Amygdala (tissue), 56 donors: ENCODE results near the gene STAT4.

Experiments used
- DNase-seq, 56 donors: peaks; one replicate each; lab custom pipeline; 2025; lab: John Stamatoyannopoulos, UW

Gene STAT4

DNA sequence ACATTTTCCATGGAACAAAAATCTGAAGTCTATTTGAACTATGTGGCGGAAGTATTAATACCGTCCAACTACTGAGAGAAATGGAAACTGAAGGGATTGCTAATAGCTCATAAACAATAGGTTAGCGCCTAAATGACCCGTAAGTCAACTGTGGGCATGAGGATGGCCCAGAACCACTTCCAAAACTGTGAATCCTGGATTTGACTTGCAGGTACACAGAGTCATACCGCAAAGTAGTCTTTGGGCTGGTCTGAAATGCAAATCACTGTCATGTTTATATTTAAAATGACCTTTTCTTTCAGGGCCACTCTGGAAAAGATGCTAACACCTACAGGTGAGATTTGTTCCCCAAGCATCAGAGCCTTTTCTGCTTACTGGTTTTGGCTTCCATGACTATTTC is 50.6 kb downstream of the STAT4 start:
- no peak for DNase-seq

DNA sequence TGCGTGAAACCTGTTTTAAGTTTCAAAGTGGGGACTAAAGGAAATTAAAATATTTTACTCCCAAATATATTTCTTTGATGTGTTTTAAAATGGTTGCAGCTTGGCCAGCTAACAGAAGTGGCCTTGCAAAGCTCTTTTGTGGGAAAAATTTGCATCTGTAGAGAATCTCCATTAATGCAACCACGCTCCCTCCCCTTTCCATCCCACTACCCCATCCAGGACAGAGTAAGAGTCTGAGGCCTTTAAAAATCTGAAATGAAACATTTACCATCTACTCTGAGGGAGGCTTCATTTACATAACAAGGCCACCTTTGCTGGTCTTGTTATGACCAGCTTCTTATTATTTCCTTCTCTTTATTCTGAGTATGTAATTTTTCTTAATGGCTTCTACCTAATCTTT is 63.5 kb downstream of the STAT4 start:
- no peak for DNase-seq

DNA sequence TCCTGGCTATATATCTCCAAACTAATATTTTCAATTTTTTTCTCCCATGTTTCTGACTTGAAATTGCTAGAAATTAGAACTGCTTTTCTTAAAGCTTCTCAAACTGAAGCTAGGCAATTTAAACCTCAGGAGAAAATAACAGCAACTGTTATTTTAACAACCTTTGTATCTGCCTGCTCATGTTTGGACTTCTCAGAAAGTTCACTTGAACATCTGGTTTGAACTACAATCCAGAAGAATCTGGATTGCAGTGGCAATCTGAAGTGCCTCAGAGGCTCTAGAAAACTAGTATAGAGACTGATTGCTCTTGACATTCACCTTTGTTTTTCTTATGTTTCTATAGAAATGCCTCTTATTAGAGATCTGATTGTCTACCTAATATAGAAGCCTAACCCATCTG is 64.1 kb downstream of the STAT4 start:
- DNase-seq: no peak

DNA sequence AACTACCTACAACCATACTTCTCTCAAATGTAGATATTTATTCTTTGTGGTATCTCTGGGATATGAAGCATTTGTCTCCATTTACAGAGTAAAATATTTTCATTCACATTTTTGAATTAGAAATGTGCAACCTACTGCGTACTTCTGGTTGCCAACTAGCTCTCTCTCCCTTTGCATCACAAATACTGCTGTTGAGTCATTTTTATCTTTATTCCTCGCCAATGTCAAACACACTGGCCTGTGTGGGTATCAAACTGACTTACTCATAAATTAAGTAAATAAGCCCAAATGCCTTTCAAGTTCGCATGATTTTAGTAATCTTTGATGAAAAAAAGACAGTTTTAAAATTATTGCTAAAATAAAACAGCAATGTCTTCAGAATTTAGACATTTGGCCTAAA is 67.3 kb downstream of the STAT4 start:
- no peak for DNase-seq

DNA sequence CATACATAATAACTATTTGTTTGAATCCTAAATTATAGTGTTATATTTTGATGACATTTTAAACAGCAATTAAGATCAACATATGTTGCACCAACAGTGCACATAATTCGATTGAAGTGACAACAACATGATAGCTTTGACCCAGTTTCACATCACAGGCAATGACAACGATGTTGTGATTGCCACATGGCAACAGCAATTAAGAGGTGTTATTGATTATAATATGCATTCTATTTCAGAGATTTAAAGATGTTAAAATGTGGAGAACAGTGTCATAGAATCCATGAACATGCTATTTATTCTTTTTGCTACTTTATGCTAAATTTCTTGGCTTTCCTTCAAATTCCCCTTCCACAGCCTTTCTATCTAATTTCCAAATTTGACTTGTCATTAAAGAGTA is 68.5 kb downstream of the STAT4 start:
- no peak for DNase-seq

DNA sequence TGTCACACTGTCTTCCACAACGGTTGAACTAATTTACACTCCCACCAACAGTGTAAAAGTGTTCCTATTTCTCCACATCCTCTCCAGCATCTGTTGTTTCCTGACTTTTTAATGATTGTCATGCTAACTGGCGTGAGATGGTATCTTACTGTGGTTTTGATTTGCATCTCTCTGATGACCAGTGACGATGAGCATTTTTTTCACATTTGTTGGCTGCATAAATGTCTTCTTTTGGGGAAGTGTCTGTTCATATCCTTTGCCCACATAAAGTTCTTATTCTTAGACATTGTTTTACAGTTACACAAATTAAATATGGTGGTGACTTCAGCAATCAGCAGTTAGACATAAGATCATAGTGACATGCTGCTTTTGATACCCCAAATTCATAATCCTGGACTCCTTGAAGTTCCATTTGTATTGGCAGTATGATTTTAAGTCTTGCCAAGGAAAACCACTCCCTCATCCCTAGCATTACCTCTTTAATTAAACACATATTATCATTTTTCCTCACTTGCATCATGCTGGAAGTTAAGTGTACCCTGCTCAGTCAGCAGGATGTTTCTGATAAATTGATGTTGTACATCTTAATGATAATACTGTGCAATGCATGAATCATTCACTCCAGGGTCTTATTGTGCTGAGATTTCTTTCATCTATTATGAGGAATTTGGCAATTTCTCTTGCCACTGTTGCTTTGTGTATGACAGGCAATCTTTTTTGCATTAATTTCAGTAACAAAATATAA is 69.2 kb downstream of the STAT4 start:
- DNase-seq: no peak

DNA sequence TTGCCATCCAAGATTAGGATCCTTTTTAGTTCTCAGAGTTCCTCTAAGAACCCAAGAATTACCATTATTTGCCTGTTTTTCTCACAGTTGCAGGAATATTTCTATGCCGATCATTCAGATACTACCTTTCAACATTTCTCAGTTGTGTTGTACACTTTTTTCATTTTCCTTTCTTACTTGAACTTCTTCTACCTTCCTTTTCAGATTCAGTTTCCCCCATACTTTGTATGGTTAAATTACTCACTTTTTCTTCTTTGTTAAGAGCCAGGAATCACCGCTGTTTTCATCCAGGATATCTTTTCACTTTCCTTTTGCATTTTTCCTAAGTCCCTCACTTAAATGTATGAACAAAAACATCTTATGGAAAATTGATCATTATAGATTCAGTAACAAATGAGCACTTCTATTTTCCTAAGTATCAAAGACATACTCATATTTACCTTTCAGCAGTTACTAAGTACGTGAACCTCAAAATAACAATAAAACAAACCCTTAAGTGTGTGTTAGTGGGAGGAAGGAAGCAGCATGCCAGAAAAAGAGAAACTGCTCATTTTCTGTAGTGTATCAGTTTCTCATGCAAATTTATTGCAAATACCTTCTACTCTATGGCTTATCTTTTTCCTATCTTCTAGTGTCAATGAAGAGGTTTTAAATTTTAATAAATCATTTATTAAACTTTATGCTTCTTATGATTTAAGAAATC is 72.5 kb downstream of the STAT4 start:
- DNase-seq: no peak

DNA sequence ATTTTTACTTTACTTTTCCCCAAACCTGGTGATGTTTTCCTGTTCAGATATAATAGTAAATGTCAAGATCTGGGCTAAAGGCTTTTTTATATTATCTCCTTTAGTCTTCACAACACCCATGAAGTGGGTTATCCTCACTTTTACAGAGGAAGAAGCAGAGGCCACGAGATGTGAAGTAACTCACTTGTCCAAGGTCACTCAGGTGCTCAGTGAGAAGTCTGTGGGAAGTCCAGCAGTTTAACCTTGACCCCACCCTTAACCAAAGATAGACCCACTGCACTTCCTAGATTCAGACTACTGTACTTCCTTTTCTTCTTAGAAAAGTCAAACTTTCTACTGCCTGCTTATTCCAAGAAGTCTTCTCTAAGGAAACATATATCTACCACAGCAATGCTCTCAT is 80.5 kb downstream of the STAT4 start:
- DNase-seq: no peak

DNA sequence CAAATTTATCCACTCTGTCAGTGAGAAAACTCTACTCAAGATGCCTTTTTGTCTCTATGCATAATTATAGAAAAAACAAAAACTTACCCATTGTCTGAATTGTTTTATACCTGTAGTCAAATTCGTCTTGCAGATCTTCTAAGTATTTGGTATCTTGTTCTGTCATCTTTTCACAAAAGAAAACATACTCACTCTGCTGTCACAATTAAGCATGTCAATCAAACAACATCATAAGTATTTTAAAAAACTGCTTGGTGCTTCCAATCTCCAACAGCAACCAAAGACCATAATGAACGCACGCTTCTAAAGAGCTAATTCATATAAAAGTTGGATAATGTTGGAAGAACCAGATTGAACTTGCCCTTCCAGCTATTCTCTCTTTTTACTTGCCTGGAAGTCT is 81.2 kb downstream of the STAT4 start:
- no peak for DNase-seq

DNA sequence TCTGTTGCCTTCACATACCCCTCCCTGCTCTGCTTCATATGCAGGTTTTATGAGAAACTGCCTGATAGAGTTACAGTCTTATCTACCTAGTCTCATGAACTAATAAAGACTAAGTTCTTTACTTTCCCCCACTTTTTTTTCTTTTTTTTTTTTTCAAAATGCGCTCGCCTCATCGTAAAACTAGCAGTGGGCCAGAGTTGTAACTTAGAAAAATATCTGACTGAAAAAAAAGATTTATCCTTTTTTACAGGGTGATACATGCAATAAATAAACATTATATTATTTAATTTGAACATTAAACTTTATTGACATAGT is 83.9 kb downstream of the STAT4 start:
- no peak for DNase-seq

DNA sequence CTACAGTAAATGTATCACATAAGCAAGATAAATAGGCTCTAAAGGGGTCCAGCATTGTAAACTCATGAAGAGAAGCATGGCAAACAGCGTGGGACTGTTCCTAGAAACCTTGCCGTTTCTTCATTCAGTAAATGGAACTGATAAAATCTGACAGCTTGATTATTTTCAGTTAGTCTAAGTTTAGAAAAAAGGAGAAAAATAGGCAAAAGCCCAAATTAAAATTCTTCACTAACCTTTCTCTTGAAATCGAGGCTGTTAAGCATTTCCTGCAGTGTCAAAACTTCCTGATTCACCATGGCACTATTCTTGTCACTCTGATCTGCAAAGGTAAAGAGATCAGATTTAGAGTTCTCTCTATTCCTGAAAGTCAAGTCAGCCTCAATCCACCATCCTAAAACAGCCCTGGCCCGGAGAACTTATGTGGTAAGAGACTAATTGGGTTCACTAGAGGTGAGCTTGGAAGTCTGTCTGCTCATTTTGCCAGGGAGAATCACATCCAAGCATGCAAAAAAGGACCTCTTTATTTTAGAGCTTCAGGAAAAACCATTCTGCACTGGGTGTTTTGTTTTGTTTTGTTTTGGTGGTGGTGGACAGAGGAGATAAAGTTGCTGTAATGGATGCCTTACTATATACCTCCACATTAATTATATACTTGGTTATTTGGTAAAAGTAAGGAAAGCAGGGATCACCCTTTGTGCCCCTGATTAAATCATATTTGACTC is 84.4 kb downstream of the STAT4 start:
- peak in 1 of 56 donors; percentile 9 for DNase-seq

DNA sequence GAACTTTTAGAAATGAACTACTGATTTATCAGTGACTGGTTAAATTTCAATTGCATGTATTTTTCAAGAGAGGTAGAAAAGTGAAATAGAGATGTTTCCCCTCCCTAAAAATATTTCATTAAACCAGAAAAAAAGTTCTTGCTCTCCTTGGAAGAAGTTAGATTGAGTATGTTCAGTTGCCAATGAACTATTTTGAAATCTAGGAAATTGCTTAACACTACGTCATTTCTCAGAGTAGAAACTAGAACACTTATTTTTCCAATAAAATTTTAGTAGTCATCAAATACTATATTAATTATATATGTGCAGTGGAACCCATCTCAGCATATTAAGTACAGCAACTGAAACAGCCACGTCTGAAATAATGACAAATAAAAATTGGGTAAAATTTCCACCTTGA is 85.0 kb downstream of the STAT4 start:
- no peak for DNase-seq

DNA sequence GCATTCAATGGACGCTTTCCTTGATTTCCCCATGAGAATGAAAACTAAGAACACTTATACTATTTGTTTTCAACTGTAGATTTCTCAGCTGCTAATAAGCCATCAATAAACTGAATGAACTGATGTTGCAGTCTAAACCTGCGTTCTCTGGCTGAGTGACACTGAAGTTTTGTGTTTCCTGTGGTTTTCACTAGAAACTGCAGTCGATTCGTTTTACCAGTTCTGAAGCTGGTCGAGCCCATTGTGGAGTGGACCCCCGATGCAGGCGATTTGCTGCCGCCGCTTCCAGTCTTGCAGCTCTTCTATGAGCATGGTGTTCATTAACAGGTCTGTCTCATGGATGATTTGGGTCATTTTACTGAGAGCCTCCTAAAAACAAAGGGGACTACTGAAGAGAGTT is 86.2 kb downstream of the STAT4 start:
- no peak for DNase-seq

DNA sequence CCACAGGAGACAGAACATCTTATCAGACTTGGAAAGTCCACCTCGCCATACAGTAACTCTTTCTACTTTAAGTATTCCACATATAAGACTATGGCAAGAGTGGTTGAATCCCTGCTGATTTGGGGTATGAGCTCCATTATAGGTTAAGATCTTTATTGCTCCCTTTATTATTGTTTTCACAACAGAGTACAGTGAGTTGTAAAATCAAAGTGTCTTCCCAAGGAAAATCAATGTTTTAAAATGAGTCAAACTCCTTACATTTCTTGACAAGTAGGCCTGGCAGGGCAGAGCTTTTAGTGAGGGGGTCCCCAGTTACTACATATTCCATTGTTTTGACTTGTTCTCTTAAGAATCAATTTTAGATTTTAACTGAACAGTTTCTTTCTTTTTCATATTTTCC is 87.2 kb downstream of the STAT4 start:
- no peak for DNase-seq

DNA sequence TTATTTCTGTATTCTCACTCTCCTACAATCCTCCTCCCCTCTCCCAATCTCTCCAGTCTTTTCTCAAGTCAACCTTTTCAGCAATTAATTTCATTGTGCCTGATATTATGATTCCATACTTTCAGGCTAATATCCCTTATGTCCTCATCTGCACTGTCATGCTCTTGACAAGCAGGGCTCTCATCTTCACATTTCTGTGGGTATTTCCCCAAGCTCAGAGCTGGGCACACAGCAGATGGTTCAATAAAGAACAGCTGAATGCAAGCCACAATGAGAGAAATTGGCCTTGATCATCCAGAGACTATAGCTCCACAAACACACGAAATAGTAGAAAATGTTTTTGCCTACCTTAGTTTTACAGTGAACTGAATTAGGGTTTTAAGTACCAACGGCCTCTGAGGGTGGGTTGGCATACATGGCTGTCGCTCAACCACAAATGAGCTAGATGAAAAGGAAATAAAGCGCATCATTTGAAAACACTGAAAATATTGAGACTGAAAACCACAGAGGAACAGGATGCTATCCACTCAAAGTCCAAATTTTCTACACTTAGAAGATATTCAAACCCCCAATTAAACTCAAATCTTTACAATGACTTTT is 89.3 kb downstream of the STAT4 start:
- DNase-seq: no peak

DNA sequence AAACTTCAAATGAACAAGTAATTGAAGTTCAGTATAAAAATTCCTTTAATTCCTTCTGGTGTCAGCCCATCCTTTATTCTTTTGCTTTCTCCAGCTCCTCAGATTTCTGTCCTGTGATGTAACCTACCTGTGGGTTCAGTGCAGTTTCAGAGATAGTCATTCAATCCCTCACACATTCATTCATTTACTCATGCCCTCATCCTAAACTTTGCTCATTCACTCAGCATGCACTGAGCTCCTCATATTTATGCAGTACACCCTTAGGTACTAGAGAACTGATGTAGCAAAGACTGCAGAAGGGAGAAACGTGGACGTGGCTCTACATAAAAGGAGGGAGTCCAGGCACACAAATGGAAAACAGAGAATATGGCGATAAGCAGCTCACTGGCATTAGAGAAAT is 91.5 kb downstream of the STAT4 start:
- no peak for DNase-seq

DNA sequence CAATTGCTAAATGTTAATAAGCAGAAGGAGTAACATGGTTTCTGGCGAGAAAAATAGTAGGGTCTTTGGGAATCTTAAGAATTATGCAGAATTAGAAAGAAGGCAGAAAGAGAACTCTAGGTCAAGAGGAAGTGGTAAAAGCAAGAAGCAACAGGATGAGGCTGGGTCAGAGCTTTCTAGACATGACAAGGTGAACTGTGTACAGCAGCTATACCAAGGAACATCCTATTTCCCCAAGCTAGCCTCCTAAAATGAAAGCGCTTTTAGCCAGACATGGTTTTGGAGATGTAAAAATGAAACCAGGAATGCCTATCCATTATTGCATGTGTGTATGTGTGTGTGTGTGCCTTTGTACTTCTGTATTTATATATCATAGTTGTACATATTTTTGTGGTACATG is 94.6 kb downstream of the STAT4 start:
- DNase-seq: no peak

DNA sequence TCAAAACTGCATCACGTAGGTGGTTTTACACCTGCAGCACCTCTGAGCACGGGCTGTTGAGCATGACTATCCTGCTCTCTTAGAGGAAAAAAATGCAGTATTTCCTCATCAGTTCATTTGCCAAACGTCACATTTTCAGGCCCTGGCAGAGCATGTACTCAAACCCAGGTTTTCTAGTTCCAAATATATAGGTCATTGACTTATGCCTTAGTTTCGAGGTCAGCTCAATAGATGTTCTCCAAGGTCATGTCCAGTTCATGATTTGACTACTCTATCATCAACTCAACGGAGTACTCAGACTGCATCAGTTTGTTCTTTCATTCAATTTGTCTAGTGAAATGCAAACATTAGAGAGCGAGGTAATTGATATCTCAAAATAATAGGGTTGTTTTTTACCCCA is 97.5 kb downstream of the STAT4 start:
- no peak for DNase-seq

DNA sequence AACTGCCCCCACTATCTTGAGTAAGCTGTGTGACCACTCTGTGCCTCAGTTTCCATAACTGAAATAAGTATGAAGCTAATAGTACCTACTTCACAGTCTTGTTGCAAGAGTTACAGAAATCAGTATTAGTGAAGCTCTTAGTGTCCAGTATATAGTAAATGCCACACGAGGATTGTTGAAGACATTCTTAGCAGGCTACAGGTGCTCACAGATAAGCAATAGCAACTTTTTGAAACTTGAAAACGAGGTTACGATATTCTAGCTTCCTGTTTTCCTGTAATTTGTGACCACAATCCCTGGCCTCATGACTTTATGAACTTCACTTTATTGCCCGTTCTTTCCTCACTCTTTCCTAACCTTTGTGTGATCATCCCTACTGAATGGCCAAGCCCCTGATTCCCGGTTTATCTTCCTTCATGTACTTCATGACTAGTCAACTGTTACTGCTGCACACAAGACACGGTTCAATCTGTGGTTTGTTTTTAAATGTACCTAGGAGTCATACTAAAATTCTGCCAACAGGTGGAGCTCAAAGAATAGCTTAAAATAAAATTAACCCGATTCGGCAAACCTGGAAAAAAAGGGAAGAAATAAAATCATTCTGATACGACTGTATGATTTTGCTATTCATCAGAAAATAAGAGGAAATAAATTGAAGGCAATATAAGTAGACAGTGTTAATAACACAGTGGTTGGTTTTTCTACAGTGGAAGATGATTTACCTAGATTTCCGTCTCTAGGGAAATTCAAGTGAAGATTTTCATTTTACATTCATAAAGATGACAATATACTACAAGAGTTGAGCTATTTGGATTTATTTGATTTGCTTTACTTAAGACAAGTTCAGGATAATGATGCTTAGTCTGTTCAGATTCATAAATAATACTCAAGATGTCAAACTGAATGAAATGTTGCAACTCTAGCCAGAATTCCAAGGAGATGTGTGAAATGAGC is 98.7 kb downstream of the STAT4 start:
- peak in 1 of 56 donors; percentile 6 for DNase-seq

DNA sequence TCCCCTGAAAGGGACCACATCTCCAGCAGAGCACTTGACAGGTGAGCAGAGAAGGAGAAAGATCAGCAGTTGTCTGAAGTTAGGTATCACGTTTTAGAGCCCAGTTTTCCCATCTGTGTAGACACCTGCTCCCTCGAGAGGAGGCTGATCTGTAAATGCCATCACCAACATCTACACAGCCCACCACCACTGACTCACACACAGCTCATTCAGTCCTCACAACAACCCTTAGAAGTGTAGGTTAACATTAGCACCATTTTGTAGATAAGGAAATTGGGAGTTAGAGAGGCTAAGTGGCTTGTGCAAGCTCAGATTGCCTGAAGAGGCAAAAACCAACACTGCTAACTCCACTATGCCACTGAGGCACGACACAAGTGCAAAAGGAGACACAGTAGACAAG is 99.6 kb downstream of the STAT4 start:
- DNase-seq: no peak

DNA sequence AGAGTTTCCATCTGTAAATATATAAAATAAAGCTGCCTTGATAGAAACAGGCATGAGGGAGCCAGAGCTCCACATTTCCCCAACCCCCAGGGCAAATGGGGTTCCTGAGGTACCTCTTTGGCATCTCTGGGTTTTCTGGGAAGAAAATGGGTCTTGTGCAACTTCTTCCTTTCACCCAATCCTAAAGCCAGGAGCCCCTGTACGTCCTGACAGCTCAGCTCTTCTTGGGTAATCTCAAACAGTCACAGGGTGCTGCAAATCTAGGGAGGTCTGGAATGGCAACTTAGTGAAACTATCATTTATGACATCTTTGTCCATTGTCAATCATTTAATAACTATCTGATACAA is 100.2 kb downstream of the STAT4 start:
- DNase-seq: no peak
